A549 (cell line): ENCODE measurements around the gene CLECL1. TPM values are rescaled to one million over a fixed set of nuclear protein-coding genes. Genes with fewer than 3 reads are reported as not detected.

ENCODE experiments used
- ATAC-seq, 2 experiments: fragments of 200-7000 bp in 1 of 2; fragments of >200 bp in 1 of 2; cut with Nextera tagmentation in 1 of 2; cut with Tn5 transposase in 1 of 2; 3 replicates each; pipeline versions ENCODE4 v1.8.0 to v1.9.1; 2018 to 2020; ENCODE audit warnings: mild to moderate bottlenecking in 1 of 2, moderate library complexity in 1 of 2
- CTCF ChIA-PET: fragments of 300-600 bp; sonication (Branson Sonifier 250); formaldehyde crosslinking; extraction: SDS; loops from one replicate; lab custom pipeline; 2021; ENCODE audit warnings: antibody characterized with exemption, inconsistent platforms; lab: Yijun Ruan, JAX
- POLR2A ChIA-PET: fragments of 350-600 bp; formaldehyde crosslinking; extraction: SDS; loops from one replicate; lab custom pipeline; 2021; ENCODE audit warnings: antibody characterized with exemption, inconsistent platforms; lab: Yijun Ruan, JAX
- DNase-seq, 2 experiments: peaks; one replicate each; pipeline versions ENCODE4 v3.0.0 to v3.0.0-alpha.2; 2011 to 2016; ENCODE audit warnings: low read depth in 1 of 2, low spot score in 1 of 2
- FAIRE-seq: peaks from 2 replicates; lab custom pipeline; 2011; peaks lifted over from hg19 to GRCh38; lab: Jason Lieb, UNC
- H3K27ac ChIP-seq, 2 experiments: fragments of >200 bp; sonication (Bioruptor Twin); formaldehyde crosslinking; 3 replicates each; pipeline ENCODE4 v1.5.1; 2016 to 2017
- H3K4me1 ChIP-seq: fragments of >200 bp; sonication (Bioruptor Twin); formaldehyde crosslinking; 3 replicates; pipeline ENCODE4 v1.6.1; 2016
- H3K4me2 ChIP-seq: fragments of >200 bp; sonication (Bioruptor Twin); formaldehyde crosslinking; 3 replicates; pipeline ENCODE4 v1.6.1; 2016
- H3K4me3 ChIP-seq: fragments of >200 bp; sonication (Bioruptor Twin); formaldehyde crosslinking; 3 replicates; pipeline ENCODE4 v1.5.1; 2016
- H3K9me3 ChIP-seq: fragments of >200 bp; sonication (Bioruptor Twin); formaldehyde crosslinking; 3 replicates; pipeline ENCODE4 v1.6.1; 2016
- BCL3 ChIP-seq: fragments of >200 bp; sonication (Bioruptor Twin); formaldehyde crosslinking; IDR thresholded peaks from 3 replicates; pipeline ENCODE4 v1.6.1; 2016
- BHLHE40 ChIP-seq: IDR thresholded peaks from 2 replicates; pipeline ENCODE4 v1.6.1; 2012; ENCODE audit warnings: low read depth, low read length, inconsistent platforms
- CBX2 ChIP-seq: fragments of 200-600 bp; sonication (generic); IDR thresholded peaks from 2 replicates; pipeline ENCODE4 v1.6.1; 2016; ENCODE audit warnings: low read depth, mild to moderate bottlenecking, borderline replicate concordance
- CBX8 ChIP-seq: fragments of 200-600 bp; sonication (generic); IDR thresholded peaks from 2 replicates; pipeline ENCODE4 v1.6.1; 2016
- CHD2 ChIP-seq: fragments of 150-350 bp; IDR thresholded peaks from 2 replicates; pipeline ENCODE4 v1.6.1; 2014; ENCODE audit warnings: low read length; ENCODE audit not compliant: partially characterized antibody
- E2F6 ChIP-seq: IDR thresholded peaks from 2 replicates; pipeline ENCODE4 v1.6.1; 2012; ENCODE audit warnings: low read depth, borderline replicate concordance
- EHF ChIP-seq: fragments of 250-450 bp; sonication (Bioruptor Pico); IDR thresholded peaks from 2 replicates; pipeline ENCODE4 v1.5.0; 2020; ENCODE audit warnings: mild to moderate bottlenecking
- ESRRA ChIP-seq: fragments of 150-350 bp; IDR thresholded peaks from 2 replicates; pipeline ENCODE4 v1.6.1; 2014; ENCODE audit warnings: mild to moderate bottlenecking, low read length, borderline replicate concordance
- FOSB ChIP-seq: fragments of 250-450 bp; sonication (Bioruptor Pico); IDR thresholded peaks from 2 replicates; pipeline ENCODE4 v1.5.0; 2020; ENCODE audit warnings: mild to moderate bottlenecking, moderate library complexity
- FOXS1 ChIP-seq: fragments of 250-450 bp; sonication (Bioruptor Pico); IDR thresholded peaks from 2 replicates; pipeline ENCODE4 v1.5.0; 2020; ENCODE audit warnings: mild to moderate bottlenecking, moderate library complexity
- GATA3 ChIP-seq: IDR thresholded peaks from 2 replicates; pipeline ENCODE4 v1.6.1; 2012; ENCODE audit warnings: borderline replicate concordance
- HDAC2 ChIP-seq: fragments of 200-600 bp; sonication (generic); IDR thresholded peaks from 2 replicates; pipeline ENCODE4 v1.6.1; 2016
- HOXA7 ChIP-seq: fragments of 250-450 bp; sonication (Bioruptor Pico); IDR thresholded peaks from 2 replicates; pipeline ENCODE4 v1.5.0; 2020; ENCODE audit warnings: mild to moderate bottlenecking, moderate library complexity
- HOXB5 ChIP-seq: fragments of 250-450 bp; sonication (Bioruptor Pico); IDR thresholded peaks from 2 replicates; pipeline ENCODE4 v1.5.0; 2020; ENCODE audit warnings: mild to moderate bottlenecking, moderate library complexity
- JUN ChIP-seq, 2 experiments: fragments of >200 bp; sonication (Bioruptor Twin); formaldehyde crosslinking; IDR thresholded peaks; 2 replicates in 1 of 2; 3 replicates in 1 of 2; pipeline ENCODE4 v1.6.1; 2016 to 2017
- KDM1A ChIP-seq: fragments of 200-600 bp; sonication (generic); IDR thresholded peaks from 2 replicates; pipeline ENCODE4 v1.6.1; 2016; ENCODE audit warnings: low read depth, mild to moderate bottlenecking
- KDM5A ChIP-seq: fragments of 200-600 bp; sonication (generic); IDR thresholded peaks from 2 replicates; pipeline ENCODE4 v1.6.1; 2016; ENCODE audit warnings: antibody characterized with exemption, mild to moderate bottlenecking
- MAZ ChIP-seq: fragments of 150-350 bp; IDR thresholded peaks from 2 replicates; pipeline ENCODE4 v1.6.1; 2014; ENCODE audit warnings: antibody characterized with exemption, low read depth, low read length, borderline replicate concordance
- NPAS2 ChIP-seq: fragments of 250-450 bp; sonication (Bioruptor Pico); IDR thresholded peaks from 2 replicates; pipeline ENCODE4 v1.8.0; 2022; ENCODE audit warnings: mild to moderate bottlenecking, moderate library complexity, borderline replicate concordance
- PBX3 ChIP-seq: IDR thresholded peaks from 2 replicates; pipeline ENCODE4 v1.6.1; 2012
- PHF8 ChIP-seq: fragments of 200-600 bp; sonication (generic); IDR thresholded peaks from 2 replicates; pipeline ENCODE4 v1.6.1; 2016; ENCODE audit warnings: low read depth, mild to moderate bottlenecking, antibody characterized with exemption, moderate library complexity, borderline replicate concordance
- POLR2A ChIP-seq: IDR thresholded peaks from 2 replicates; pipeline ENCODE4 v1.6.1; 2012; ENCODE audit warnings: mild to moderate bottlenecking, low read length
- POLR2AphosphoS2 ChIP-seq: conservative IDR thresholded peaks from 2 replicates; pipeline ENCODE4 v1.6.1; 2012; ENCODE audit warnings: low read length, improper control_type of control experiment, inconsistent platforms
- RAD21 ChIP-seq, 2 experiments: fragments of >200 bp in 1 of 2; sonication (Bioruptor Twin) in 1 of 2; formaldehyde crosslinking in 1 of 2; IDR thresholded peaks in 1 of 2; conservative IDR thresholded peaks in 1 of 2; 2 replicates in 1 of 2; 3 replicates in 1 of 2; pipeline ENCODE4 v1.6.1; 2012 to 2018; ENCODE audit warnings: inconsistent platforms in 1 of 2
- RCOR1 ChIP-seq: fragments of 150-350 bp; IDR thresholded peaks from 2 replicates; pipeline ENCODE4 v1.6.1; 2014; ENCODE audit warnings: antibody characterized with exemption, low read length, low read depth
- RFX5 ChIP-seq: fragments of 450-650 bp; IDR thresholded peaks from 2 replicates; pipeline ENCODE4 v1.7.1; 2014; ENCODE audit warnings: antibody characterized with exemption, mild to moderate bottlenecking, moderate library complexity
- RNF2 ChIP-seq: fragments of 200-600 bp; sonication (generic); IDR thresholded peaks from 2 replicates; pipeline ENCODE4 v1.6.1; 2016; ENCODE audit warnings: low read depth, mild to moderate bottlenecking, antibody characterized with exemption, moderate library complexity, borderline replicate concordance
- ZC3H11A ChIP-seq: fragments of 450-650 bp; IDR thresholded peaks from 2 replicates; pipeline ENCODE4 v1.6.1; 2014; ENCODE audit warnings: antibody characterized with exemption, mild to moderate bottlenecking
- ZNF302 ChIP-seq: fragments of 250-450 bp; sonication (Bioruptor Pico); IDR thresholded peaks from 2 replicates; pipeline ENCODE4 v1.9.0; 2021; ENCODE audit warnings: inconsistent platforms, mild to moderate bottlenecking, moderate library complexity
- ZSCAN20 ChIP-seq: fragments of 250-450 bp; sonication (Bioruptor Pico); IDR thresholded peaks from 2 replicates; pipeline ENCODE4 v1.8.0; 2022; ENCODE audit warnings: mild to moderate bottlenecking, moderate library complexity
- WGBS: methylation state at CpG from one replicate; pipeline ENCODE4 v1.1.6; 2017; ENCODE audit errors: missing lambda C conversion rate; 5-methylcytosine and 5-hydroxymethylcytosine counted together
- polyA plus RNA-seq, 4 experiments: library from polyadenylated mRNA; depleted of rRNA in 3 of 4; stranded (reverse); fragments of >200 nt; fragmentation: RNase III in 1 of 4; extraction: RNeasy Plus Mini Kit Qiagen cat#74134 plus additional on column Dnase treatment in 1 of 4; gene quantifications; 2 replicates in 3 of 4; 3 replicates in 1 of 4; pipeline ENCODE4 v1.2.3, GENCODE V29; 2011 to 2017
- TF ChIP-seq, protein P1 (sequence below): fragments of 200-600 bp; sonication (generic); IDR thresholded peaks from 2 replicates; pipeline ENCODE4 v1.6.1; 2016; ENCODE audit warnings: antibody characterized with exemption, mild to moderate bottlenecking, moderate library complexity

Gene CLECL1
- polyA plus RNA-seq, 2 of the 4 experiments (the other 2 are of a cell fraction) = not detected

DNA sequence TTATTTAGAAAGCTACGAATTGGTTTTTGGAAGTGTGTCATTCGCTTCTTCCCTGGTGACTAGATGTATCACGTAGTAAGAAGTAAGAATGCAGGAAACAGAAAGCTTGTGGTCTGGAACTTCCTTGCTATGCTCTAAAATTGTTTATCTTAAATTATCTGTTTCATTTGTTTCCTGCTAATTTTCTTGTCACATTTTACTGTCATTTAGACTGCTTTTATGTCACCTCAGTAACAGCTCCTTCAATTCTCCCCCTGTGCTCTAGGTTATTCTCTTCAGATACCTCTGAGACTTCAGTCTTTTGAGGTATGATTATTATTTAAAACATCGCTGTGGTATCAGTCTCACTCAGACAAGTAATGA is 28.5 kb upstream of the CLECL1 start:
- ChIA-PET CTCF (interaction anchor here (1.1 to 4.1 kb wide), 2 partner anchors 11 to 36 kb away, joined by 3 to 41 read pairs; no protein-coding TSS in a partner anchor), POLR2A (no interaction called here)
- DNase-seq (no peak), ATAC-seq (no peak), FAIRE-seq (no peak)
- H3K4me2 ChIP-seq = no peak overlapping the region
- H3K9me3 ChIP-seq = no peaks in the 10 kb centered on the region
- TF ChIP-seq RCOR1 = no peak
- no peak for TF ChIP-seq HOXA7 (CRISPR knock-in tag)
- no peak for TF ChIP-seq FOXS1
- TF ChIP-seq POLR2A = no peak
- no peak for TF ChIP-seq RNF2
- TF ChIP-seq FOSB (CRISPR knock-in tag) = no peak
- TF ChIP-seq BCL3 = no peak
- TF ChIP-seq RAD21 (conservative IDR thresholded peaks at IDR 0.05 in 1 of 2, IDR thresholded peaks at IDR 0.05 in 1 of 2) = no peak
- TF ChIP-seq PBX3 = no peak
- no peak for TF ChIP-seq ZSCAN20 (CRISPR knock-in tag)
- TF ChIP-seq BHLHE40 = no peak
- TF ChIP-seq MAZ = no peak
- TF ChIP-seq CBX8 = no peak
- TF ChIP-seq ZC3H11A = no peak
- TF ChIP-seq KDM5A = no peak
- TF ChIP-seq HOXB5 = no peak
- TF ChIP-seq CHD2 = no peak
- no peak for TF ChIP-seq CBX2
- no peak overlapping the region for H3K4me3 ChIP-seq
- H3K27ac ChIP-seq = no peak overlapping the region
- no peaks in the 10 kb centered on the region for H3K4me1 ChIP-seq
- WGBS = 59% methylated on average over 4 of the region's 4 CpGs

GRCh38 chr12:9760699-9761418 is 28.0 kb upstream of the CLECL1 start, which contains the start of gene CD69:
Gene CD69, minus strand, starts transcription at chr12:9760901. Its CDS starts 81 bp downstream, at chr12:9760820.
- no peak within 1 kb of the TSS for H3K4me2 ChIP-seq
- POLR2A ChIA-PET = no interaction called here
- DNase-seq = no peak
- no peak for ATAC-seq
- no peak within 1 kb of the TSS for H3K27ac ChIP-seq
- H3K4me3 ChIP-seq = no peak within 1 kb of the TSS
- H3K9me3 ChIP-seq = no peaks in the 10 kb centered on the region
- 55% methylated on average over 6 of the region's 6 CpGs for WGBS
- FAIRE-seq = no peak
- CTCF ChIA-PET = interaction anchor here (0.6 to 4.1 kb wide), 3 partner anchors 10 to 1774 kb away, joined by 3 to 41 read pairs (median 3); no protein-coding TSS in a partner anchor
- H3K4me1 ChIP-seq = no peaks in the 10 kb centered on the region
- TF ChIP-seq ZNF302 (CRISPR knock-in tag) (no peak), ZSCAN20 (CRISPR knock-in tag) (no peak), CHD2 (no peak), EHF (CRISPR knock-in tag) (no peak), JUN (IDR thresholded peaks at IDR 0.05) (no peak), PHF8 (no peak), KDM5A (no peak), PBX3 (no peak), HDAC2 (no peak), POLR2AphosphoS2 (no peak), ESRRA (no peak), KDM1A (no peak), NPAS2 (CRISPR knock-in tag) (no peak), GATA3 (no peak), RFX5 (no peak), E2F6 (no peak)
- TF ChIP-seq, protein P1, sequence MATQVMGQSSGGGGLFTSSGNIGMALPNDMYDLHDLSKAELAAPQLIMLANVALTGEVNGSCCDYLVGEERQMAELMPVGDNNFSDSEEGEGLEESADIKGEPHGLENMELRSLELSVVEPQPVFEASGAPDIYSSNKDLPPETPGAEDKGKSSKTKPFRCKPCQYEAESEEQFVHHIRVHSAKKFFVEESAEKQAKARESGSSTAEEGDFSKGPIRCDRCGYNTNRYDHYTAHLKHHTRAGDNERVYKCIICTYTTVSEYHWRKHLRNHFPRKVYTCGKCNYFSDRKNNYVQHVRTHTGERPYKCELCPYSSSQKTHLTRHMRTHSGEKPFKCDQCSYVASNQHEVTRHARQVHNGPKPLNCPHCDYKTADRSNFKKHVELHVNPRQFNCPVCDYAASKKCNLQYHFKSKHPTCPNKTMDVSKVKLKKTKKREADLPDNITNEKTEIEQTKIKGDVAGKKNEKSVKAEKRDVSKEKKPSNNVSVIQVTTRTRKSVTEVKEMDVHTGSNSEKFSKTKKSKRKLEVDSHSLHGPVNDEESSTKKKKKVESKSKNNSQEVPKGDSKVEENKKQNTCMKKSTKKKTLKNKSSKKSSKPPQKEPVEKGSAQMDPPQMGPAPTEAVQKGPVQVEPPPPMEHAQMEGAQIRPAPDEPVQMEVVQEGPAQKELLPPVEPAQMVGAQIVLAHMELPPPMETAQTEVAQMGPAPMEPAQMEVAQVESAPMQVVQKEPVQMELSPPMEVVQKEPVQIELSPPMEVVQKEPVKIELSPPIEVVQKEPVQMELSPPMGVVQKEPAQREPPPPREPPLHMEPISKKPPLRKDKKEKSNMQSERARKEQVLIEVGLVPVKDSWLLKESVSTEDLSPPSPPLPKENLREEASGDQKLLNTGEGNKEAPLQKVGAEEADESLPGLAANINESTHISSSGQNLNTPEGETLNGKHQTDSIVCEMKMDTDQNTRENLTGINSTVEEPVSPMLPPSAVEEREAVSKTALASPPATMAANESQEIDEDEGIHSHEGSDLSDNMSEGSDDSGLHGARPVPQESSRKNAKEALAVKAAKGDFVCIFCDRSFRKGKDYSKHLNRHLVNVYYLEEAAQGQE = no peak
